ENCODE results near the gene OR6J1.

GRCh38 chr14:22598896-22599244, 45.3 kb downstream of the OR6J1 start:
- TF ChIP-seq POLR2A (IDR thresholded peaks at IDR 0.05), result peak; percentile 18
- peak; percentile 48 for TF ChIP-seq POLR2AphosphoS5 (IDR thresholded peaks at IDR 0.05)
